GM12874 (cell line): ENCODE data around the gene DOCK7.

Experiments
- TF ChIP-seq, protein P1 (sequence below): IDR thresholded peaks from 2 replicates; pipeline ENCODE4 v1.5.1; 2011; ENCODE audit warnings: low read depth, mild to moderate bottlenecking, control low read depth, low read length, moderate library complexity; ENCODE audit not compliant: insufficient read depth

DOCK7 gene

DNA sequence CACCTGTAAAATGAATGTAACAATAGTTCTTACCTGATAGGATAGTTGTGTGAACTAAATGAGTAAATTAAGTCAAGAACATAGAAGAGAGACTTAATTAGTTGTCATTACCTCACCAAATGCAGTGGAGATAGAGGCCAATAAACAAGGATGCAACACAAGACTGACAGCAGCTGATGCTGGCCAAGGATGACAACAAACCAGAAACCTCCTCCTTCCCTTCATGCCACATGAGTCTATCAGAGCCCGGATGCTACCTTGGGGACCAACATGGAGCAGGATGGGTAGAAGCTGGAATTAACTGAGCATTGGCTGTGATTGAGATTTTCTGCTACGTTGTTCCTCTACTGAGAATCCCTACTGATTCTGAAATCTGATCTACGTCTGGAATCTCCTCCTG lies 281.6 kb downstream of the DOCK7 start:
- TF ChIP-seq, protein P1, sequence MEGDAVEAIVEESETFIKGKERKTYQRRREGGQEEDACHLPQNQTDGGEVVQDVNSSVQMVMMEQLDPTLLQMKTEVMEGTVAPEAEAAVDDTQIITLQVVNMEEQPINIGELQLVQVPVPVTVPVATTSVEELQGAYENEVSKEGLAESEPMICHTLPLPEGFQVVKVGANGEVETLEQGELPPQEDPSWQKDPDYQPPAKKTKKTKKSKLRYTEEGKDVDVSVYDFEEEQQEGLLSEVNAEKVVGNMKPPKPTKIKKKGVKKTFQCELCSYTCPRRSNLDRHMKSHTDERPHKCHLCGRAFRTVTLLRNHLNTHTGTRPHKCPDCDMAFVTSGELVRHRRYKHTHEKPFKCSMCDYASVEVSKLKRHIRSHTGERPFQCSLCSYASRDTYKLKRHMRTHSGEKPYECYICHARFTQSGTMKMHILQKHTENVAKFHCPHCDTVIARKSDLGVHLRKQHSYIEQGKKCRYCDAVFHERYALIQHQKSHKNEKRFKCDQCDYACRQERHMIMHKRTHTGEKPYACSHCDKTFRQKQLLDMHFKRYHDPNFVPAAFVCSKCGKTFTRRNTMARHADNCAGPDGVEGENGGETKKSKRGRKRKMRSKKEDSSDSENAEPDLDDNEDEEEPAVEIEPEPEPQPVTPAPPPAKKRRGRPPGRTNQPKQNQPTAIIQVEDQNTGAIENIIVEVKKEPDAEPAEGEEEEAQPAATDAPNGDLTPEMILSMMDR, result no peak

DNA sequence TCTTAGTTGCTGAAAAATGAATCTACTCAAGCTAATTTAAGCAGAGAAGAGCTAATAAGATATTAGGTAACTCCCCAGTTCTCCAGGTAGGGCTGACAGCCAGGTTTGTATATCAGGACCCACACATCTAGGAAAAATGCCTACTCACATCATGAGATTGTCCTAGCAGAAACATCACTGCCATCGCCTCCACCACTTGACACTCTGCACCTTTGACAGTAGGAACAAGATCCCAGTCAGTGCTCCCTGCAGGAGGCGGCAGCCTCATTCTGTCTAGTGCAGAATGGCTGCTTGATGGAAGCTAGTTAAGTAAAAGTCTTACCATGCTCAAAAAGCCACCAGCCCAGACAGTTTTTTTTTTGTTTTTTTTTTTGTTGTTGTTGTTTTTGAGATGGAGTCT lies 282.9 kb downstream of the DOCK7 start:
- TF ChIP-seq, protein P1, result no peak
